ENCODE measurements around the gene STOML1. TPM values are rescaled to one million over a fixed set of nuclear protein-coding genes. Genes with fewer than 3 reads are reported as not detected.

Gene STOML1
- total RNA-seq, 4 donors from 2014 or later = 16.6 to 29.1 (median 21.5) TPM

- Histone ChIP-seq H3K27me3 (no peaks in the 10 kb centered on the region), H3K4me3 (no peak overlapping the region), H3K36me3 (peaks cover 0 to 46% (median 0%) of the 10 kb centered on the region in 3 donors), H3K9me3 (peaks cover 0 to 2% (median 0%) of the 10 kb centered on the region in 4 donors), H3K4me1 (peaks cover 0 to 64% (median 40%) of the 10 kb centered on the region in 4 donors), H3K27ac (peak overlapping the region in 2 of 4 donors; percentile 27 to 33)
- no peak for DNase-seq (ENCODE audit: low spot score in 2 of 2)
- 71 to 72% methylated on average over 11 of the region's 11 CpGs for WGBS, 2 donors
- no peak for TF ChIP-seq POLR2A (IDR thresholded peaks at IDR 0.05)
- TF ChIP-seq, protein P1, sequence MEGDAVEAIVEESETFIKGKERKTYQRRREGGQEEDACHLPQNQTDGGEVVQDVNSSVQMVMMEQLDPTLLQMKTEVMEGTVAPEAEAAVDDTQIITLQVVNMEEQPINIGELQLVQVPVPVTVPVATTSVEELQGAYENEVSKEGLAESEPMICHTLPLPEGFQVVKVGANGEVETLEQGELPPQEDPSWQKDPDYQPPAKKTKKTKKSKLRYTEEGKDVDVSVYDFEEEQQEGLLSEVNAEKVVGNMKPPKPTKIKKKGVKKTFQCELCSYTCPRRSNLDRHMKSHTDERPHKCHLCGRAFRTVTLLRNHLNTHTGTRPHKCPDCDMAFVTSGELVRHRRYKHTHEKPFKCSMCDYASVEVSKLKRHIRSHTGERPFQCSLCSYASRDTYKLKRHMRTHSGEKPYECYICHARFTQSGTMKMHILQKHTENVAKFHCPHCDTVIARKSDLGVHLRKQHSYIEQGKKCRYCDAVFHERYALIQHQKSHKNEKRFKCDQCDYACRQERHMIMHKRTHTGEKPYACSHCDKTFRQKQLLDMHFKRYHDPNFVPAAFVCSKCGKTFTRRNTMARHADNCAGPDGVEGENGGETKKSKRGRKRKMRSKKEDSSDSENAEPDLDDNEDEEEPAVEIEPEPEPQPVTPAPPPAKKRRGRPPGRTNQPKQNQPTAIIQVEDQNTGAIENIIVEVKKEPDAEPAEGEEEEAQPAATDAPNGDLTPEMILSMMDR (IDR thresholded peaks at IDR 0.05) = no peak
- TF ChIP-seq EP300 (IDR thresholded peaks at IDR 0.05) = no peak
Observed at GRCh38 chr15:74006774-74007639, 14.9 kb upstream of the STOML1 start.

GRCh38 chr15:73997986-73998385, 5.9 kb upstream of the STOML1 start:
- no peaks in the 10 kb centered on the region for H3K9me3 ChIP-seq
- H3K27me3 ChIP-seq = no peaks in the 10 kb centered on the region
- DNase-seq (ENCODE audit: low spot score in 2 of 2) = no peak
- peaks cover 0 to 75% (median 34%) of the 10 kb centered on the region in 4 donors for H3K4me1 ChIP-seq
- WGBS, 2 donors = 94 to 96% methylated on average over 22 to 27 of the region's 27 CpGs
- no peak for TF ChIP-seq EP300 (IDR thresholded peaks at IDR 0.05)
- TF ChIP-seq, protein P1 (IDR thresholded peaks at IDR 0.05) = no peak
- no peak for TF ChIP-seq POLR2A (IDR thresholded peaks at IDR 0.05)
- H3K27ac ChIP-seq = no peak overlapping the region
- H3K36me3 ChIP-seq = peaks cover 0 to 29% (median 0%) of the 10 kb centered on the region in 3 donors
- H3K4me3 ChIP-seq = no peak overlapping the region

- Histone ChIP-seq H3K9me3 (no peaks in the 10 kb centered on the region), H3K4me1 (peaks cover 0 to 82% (median 40%) of the 10 kb centered on the region in 4 donors), H3K36me3 (peaks cover 0 to 22% (median 0%) of the 10 kb centered on the region in 3 donors), H3K4me3 (peak overlapping the region; percentile 12 to 88 (median 22)), H3K27ac (peak overlapping the region; percentile 45 to 98 (median 92)), H3K27me3 (no peaks in the 10 kb centered on the region)
- 25 to 27% methylated on average over 5 of the region's 5 CpGs for WGBS, 2 donors
- DNase-seq (ENCODE audit: low spot score in 2 of 2) = no peak
- peak in 1 of 2 donors; percentile 47 for TF ChIP-seq EP300 (IDR thresholded peaks at IDR 0.05)
- TF ChIP-seq, protein P1 (IDR thresholded peaks at IDR 0.05) = no peak
Observed at GRCh38 chr15:73996939-73997338, 4.8 kb upstream of the STOML1 start.

DNA sequence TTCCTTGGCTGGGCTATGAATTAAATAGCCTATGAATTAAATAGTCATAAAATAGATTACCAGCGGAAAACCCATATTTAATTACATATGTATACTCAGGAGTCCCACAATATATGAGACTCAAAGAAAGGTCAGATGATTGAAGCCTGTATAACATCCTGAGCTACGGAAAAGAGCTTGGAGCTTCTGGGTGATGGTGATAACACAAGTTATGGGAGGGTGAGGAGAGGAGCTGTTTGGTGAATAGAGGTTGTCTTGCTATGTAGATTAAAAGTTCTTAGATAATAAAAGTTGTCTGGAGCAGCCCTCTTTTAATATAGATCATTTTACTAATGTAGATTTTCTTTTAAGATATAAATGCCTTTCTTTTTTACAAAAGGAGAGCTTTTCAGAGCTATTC, 4.2 kb upstream of the STOML1 start:
- Histone ChIP-seq H3K27me3 (no peaks in the 10 kb centered on the region), H3K4me1 (peaks cover 0 to 86% (median 44%) of the 10 kb centered on the region in 4 donors), H3K27ac (peak overlapping the region in 3 of 4 donors; percentile 86 to 98 (median 97)), H3K36me3 (peaks cover 0 to 22% (median 0%) of the 10 kb centered on the region in 3 donors), H3K9me3 (no peaks in the 10 kb centered on the region), H3K4me3 (peak overlapping the region; percentile 12 to 88 (median 81))
- no peak for TF ChIP-seq EP300 (IDR thresholded peaks at IDR 0.05)
- TF ChIP-seq POLR2A (IDR thresholded peaks at IDR 0.05) = no peak
- TF ChIP-seq, protein P1 (IDR thresholded peaks at IDR 0.05) = no peak
- 36 to 38% methylated on average over 2 of the region's 2 CpGs for WGBS, 2 donors
- no peak for DNase-seq (ENCODE audit: low spot score in 2 of 2)
